Endothelial cell (in vitro differentiated cells): Measurements from ENCODE around the gene INKA1. TPM values are rescaled to one million over a fixed set of nuclear protein-coding genes. Genes with fewer than 3 reads are reported as not detected.
A peak's percentile ranks its signal among the peaks of the same experiment; 100 is the strongest.
"Not testable (repeated sequence)": the region's sequence is repeated elsewhere in the genome, so short reads cannot be mapped to it uniquely, and the experiment has no call there.

ENCODE experiments used
- DNase-seq: peaks from one replicate; pipeline ENCODE4 v3.0.0; 2021; ENCODE audit warnings: low spot score
- H3K27ac Mint-ChIP-seq: one replicate; pipeline ENCODE4 v1.8.0; 2021; ENCODE audit warnings: mixed read lengths, inconsistent platforms; ENCODE audit not compliant: unreplicated experiment
- H3K27me3 Mint-ChIP-seq: one replicate; pipeline ENCODE4 v1.8.0; 2021; ENCODE audit warnings: mild to moderate bottlenecking, moderate library complexity, mixed read lengths, inconsistent platforms; ENCODE audit not compliant: unreplicated experiment
- H3K36me3 Mint-ChIP-seq: one replicate; pipeline ENCODE4 v1.8.0; 2021; ENCODE audit warnings: mild to moderate bottlenecking, low read depth, mixed read lengths, inconsistent platforms; ENCODE audit not compliant: unreplicated experiment
- H3K4me1 Mint-ChIP-seq: one replicate; pipeline ENCODE4 v1.8.0; 2021; ENCODE audit warnings: mild to moderate bottlenecking, mixed read lengths, inconsistent platforms; ENCODE audit not compliant: unreplicated experiment
- H3K4me3 Mint-ChIP-seq: one replicate; pipeline ENCODE4 v1.8.0; 2021; ENCODE audit warnings: mild to moderate bottlenecking, mixed read lengths, inconsistent platforms; ENCODE audit not compliant: unreplicated experiment
- H3K9me3 Mint-ChIP-seq: one replicate; pipeline ENCODE4 v1.8.0; 2021; ENCODE audit warnings: mixed read lengths, inconsistent platforms; ENCODE audit not compliant: unreplicated experiment
- total RNA-seq: library from RNA; stranded (reverse); fragmentation: NEBNext Ultra II Directional; extraction: Animal tissue kit (Norgen Biotek cat#: 25700); gene quantifications from one replicate; pipeline ENCODE4 v1.2.1, GENCODE V29; 2021; ENCODE audit not compliant: unreplicated experiment
- TF ChIP-seq, protein P1 (sequence below): fragments of 200-600 bp; sonication (generic); IDR thresholded peaks from one replicate; pipeline ENCODE4 v1.5.0; 2021; ENCODE audit warnings: antibody characterized with exemption; ENCODE audit not compliant: unreplicated experiment

The INKA1 gene
- total RNA-seq, 1 donor from 2014 or later, result 57.6 TPM

DNA sequence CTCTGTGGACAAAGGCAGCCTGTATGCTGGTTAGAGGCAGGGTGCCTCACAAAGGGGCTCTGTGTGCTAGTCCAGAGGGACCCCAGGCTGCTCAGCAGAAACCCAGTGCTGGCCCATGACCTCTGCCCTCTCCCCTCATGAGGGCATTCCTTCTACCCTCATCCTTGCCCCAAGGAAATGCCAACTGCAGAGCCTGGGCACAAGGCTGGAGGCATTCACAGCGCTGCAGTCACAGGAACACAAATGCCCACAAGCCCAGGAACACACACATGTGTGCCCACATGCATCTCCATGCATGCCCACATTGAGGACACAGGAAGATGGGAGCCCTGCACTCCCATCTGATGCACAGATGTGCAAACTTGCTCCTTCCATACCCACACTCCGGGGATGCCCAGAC is 3.8 kb downstream of the INKA1 start:
- TF ChIP-seq, protein P1, sequence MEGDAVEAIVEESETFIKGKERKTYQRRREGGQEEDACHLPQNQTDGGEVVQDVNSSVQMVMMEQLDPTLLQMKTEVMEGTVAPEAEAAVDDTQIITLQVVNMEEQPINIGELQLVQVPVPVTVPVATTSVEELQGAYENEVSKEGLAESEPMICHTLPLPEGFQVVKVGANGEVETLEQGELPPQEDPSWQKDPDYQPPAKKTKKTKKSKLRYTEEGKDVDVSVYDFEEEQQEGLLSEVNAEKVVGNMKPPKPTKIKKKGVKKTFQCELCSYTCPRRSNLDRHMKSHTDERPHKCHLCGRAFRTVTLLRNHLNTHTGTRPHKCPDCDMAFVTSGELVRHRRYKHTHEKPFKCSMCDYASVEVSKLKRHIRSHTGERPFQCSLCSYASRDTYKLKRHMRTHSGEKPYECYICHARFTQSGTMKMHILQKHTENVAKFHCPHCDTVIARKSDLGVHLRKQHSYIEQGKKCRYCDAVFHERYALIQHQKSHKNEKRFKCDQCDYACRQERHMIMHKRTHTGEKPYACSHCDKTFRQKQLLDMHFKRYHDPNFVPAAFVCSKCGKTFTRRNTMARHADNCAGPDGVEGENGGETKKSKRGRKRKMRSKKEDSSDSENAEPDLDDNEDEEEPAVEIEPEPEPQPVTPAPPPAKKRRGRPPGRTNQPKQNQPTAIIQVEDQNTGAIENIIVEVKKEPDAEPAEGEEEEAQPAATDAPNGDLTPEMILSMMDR, result no peak
- H3K4me3 Mint-ChIP-seq, result no peak overlapping the region
- peak overlapping the region; percentile 98 for H3K27ac Mint-ChIP-seq
- peaks cover 17% of the 10 kb centered on the region for H3K36me3 Mint-ChIP-seq
- peaks cover 50% of the 10 kb centered on the region for H3K4me1 Mint-ChIP-seq
- no peaks in the 10 kb centered on the region for H3K9me3 Mint-ChIP-seq
- H3K27me3 Mint-ChIP-seq, result peaks cover 12% of the 10 kb centered on the region
- no peak for DNase-seq

DNA sequence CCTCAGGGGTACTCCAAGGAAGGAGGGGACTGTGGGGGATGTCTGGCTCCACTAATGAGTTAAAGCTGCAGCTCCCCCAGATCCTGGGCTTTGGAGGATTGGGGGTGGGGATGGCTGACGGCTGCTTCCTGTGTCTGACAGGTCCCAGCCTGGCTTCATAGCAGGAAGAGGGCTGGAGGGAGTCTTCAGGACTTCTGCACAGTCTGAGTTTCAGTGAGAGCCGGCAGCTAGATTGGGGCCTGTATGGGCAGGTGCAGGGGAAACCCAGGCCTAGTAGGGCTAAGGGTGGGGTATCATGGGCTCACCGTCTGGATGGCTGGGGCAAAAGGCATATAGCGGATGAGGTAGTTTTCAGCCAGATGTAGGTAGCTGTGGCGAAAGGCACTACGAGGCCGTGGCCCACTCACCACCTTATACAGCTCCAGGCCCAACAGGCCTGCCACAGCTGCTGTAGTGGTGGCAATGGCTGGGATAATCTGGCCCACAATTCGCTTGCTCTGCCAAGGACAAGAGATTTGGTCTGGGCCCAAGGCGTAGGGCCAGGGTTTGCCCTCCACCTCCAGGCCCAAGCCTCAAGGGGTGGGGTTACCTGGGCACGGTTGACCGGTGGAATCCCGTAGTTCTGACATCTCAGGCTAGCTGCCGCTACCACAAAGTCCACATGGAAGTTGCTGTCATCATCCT is 4.5 kb downstream of the INKA1 start:
- Mint-ChIP-seq H3K4me1 (peaks cover 43% of the 10 kb centered on the region), H3K36me3 (peaks cover 17% of the 10 kb centered on the region), H3K9me3 (no peaks in the 10 kb centered on the region), H3K27me3 (peaks cover 9% of the 10 kb centered on the region), H3K27ac (peak overlapping the region; percentile 98), H3K4me3 (peak overlapping the region; percentile 40)
- TF ChIP-seq, protein P1, result no peak
- peak; percentile 50 for DNase-seq

DNA sequence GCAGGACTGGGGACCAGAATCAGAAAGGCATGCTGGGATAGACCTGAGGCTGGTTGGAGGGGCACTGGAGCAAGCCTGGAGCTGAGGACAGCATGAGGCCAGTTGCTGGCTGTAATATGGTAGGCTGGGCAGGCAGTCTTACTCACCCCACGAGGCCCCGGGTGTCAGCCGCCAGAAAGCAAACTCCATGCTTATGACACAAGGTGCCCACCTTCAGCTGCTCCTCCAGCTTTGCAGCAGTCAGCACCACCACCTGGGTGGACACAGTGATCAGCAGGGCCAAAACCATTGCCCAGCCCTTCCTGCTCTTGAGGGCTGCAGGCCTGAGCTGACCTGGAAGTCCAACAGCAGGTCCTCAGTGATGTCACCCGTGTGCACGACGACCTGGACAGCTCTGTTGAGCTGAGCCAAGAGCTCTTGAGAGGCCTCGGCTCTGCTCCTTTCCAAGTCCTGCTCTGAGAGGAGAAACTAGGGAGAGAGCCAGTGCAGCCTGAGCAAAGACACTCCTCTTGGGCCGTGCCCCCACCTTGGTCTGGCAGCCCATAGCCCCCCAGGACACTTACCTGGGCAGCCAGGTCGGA is 9.9 kb downstream of the INKA1 start:
- peaks cover 16% of the 10 kb centered on the region for H3K4me1 Mint-ChIP-seq
- H3K4me3 Mint-ChIP-seq, result no peak overlapping the region
- no peak for DNase-seq
- TF ChIP-seq, protein P1, result no peak
- H3K27ac Mint-ChIP-seq, result no peak overlapping the region
- peaks cover 10% of the 10 kb centered on the region for H3K36me3 Mint-ChIP-seq
- H3K9me3 Mint-ChIP-seq, result no peaks in the 10 kb centered on the region
- H3K27me3 Mint-ChIP-seq, result peaks cover 3% of the 10 kb centered on the region

DNA sequence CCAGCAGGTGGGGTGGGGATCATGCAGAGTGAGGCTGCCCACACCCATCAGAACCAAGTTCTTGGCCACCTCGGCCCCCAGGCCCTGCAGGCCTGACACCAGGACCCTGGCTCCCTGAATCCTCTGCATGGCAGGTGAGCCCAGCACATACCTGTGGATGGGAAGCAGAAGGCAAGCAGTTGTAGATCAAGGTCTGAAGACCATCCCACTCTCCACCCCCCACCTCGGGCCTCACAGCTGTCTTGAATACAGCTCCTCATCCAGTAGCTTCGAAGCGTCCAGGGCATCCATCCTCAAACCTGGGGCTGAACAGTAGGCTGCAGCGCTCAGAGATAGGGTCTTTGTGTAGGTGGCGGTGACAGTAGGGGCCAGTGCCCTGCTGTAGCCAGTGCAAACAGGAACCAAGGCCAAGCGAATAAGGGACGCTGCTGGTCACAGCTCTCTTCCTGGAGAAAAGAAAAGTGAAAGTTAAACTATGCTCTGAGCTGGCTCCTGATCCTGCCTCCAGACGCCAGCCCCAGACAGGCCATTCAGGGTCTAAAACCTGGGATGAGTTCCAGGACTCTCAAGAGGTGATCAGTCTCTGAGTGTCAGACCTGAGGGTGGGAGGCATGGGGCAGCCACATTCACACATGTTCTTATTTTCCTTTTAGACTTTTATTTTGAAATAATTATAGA is 10.6 kb downstream of the INKA1 start, which contains the start of gene UBA7:
Gene UBA7, minus strand, starts transcription at position 457 of the 678 bp plus-strand sequence. Its CDS starts 166 bp downstream, at position 291.
- H3K27ac Mint-ChIP-seq, result no peak within 1 kb of the TSS
- peaks cover 6% of the 10 kb centered on the region for H3K36me3 Mint-ChIP-seq
- H3K27me3 Mint-ChIP-seq, result no peaks in the 10 kb centered on the region
- no peak for DNase-seq
- no peak within 1 kb of the TSS for H3K4me3 Mint-ChIP-seq
- H3K4me1 Mint-ChIP-seq, result peaks cover 10% of the 10 kb centered on the region
- TF ChIP-seq, protein P1, result no peak
- no peaks in the 10 kb centered on the region for H3K9me3 Mint-ChIP-seq

DNA sequence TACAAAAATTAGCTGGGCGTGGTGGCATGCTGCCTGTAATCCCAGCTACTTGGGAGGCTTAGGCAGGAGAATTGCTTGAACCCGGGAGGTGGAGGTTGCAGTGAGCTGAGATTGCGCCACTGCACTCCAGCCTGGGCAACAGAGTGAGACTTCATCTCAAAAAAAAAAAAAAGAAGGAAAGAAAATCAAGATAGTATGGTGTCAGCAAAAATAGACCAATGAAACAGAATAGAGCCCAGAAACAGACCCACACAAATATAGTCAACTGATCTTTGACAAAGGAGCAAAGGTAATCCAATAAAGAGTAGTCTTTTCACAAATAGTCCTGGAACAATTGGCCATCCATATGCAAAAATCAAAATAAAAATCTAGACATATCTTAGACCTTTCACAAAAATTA is 20.1 kb downstream of the INKA1 start:
- H3K36me3 Mint-ChIP-seq, H3K9me3 Mint-ChIP-seq, H3K4me1 Mint-ChIP-seq, DNase-seq, H3K27ac Mint-ChIP-seq, H3K4me3 Mint-ChIP-seq, H3K27me3 Mint-ChIP-seq: not testable (repeated sequence)
